Stimulated activated CD4-positive, alpha-beta T cell treated with anti-CD3 and anti-CD28 coated beads, Interleukin-1b, Interleukin-23, amount 100 ng/mL, for 24 hours (primary cell): ENCODE results near the gene TRPC1.
"Not testable (repeated sequence)": the region's sequence is repeated elsewhere in the genome, so short reads cannot be mapped to it uniquely, and the experiment has no call there.

ENCODE experiments used
- DNase-seq, 4 experiments: peaks; one replicate each; pipeline ENCODE4 v3.0.0-alpha.2; 2020; ENCODE audit warnings: low read depth in 4 of 4, low spot score in 1 of 4

TRPC1 gene

DNA sequence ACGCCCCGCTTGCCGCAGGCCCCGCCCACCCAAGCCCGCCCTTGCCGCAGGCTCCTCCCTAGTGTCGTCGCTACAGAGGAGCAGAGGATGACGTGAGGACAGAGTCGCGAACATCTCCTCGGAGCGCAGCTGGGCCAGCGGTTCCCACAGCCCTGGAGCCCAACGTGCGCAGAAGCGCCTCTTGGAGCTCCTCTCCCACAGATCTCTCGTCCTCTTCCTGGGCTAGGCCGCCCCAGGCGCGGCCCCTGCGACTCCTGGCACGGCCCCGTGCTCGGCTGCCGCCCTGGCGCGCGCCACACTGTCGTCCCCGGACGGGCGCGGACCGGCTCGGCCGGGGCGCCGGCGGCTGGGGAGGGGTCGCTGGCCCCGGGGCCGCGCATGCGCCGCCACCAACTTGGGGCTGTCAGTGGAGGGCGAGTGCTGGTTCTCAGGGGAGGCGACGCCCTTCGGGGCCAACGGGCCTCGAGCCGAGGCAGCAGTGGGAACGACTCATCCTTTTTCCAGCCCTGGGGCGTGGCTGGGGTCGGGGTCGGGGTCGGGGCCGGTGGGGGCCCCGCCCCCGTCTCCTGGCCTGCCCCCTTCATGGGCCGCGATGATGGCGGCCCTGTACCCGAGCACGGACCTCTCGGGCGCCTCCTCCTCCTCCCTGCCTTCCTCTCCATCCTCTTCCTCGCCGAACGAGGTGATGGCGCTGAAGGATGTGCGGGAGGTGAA is at the start of gene TRPC1:
TSS of gene TRPC1 (plus strand) at position 67 of the 714 bp plus-strand sequence. CDS start at position 593, 526 bp downstream.
- DNase-seq, result peak; percentile 43 to 54 (median 51)

DNA sequence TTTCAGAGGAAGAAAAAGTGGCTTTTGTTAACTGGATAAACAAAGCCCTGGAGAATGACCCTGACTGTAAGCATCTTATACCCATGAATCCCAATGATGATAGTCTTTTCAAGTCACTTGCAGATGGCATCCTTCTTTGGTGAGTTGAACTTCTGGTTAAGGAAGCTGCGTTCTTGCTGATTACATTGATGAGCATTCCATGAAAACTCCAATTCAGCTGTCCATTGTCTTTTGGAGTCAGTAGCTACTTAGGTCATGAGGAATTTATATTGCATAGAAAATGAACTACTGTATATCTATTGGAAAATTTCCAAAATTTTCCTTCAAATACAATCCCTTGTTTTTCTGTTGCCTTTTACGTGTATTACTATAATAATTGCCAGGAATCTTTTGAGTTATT is 47.7 kb upstream of the TRPC1 start:
- no peak for DNase-seq

DNA sequence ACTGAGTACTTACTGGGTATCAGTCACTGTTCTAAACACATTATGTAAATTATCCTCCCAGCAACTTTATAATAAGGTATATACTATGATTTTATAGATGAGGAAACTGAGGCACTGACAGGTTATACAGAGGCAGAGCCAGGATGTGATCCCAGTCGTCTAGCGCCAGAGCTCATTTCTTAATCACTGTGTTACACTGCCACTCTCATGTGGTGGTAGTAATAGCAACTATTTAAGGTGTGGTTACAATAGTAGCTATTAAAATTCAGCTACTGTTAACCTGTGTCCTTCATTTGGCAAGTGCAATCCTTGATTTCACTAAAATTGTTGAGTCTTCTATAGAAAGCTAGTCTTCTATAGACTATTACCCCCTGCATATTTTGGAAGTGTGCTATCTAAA is 43.1 kb upstream of the TRPC1 start:
- no peak for DNase-seq

DNA sequence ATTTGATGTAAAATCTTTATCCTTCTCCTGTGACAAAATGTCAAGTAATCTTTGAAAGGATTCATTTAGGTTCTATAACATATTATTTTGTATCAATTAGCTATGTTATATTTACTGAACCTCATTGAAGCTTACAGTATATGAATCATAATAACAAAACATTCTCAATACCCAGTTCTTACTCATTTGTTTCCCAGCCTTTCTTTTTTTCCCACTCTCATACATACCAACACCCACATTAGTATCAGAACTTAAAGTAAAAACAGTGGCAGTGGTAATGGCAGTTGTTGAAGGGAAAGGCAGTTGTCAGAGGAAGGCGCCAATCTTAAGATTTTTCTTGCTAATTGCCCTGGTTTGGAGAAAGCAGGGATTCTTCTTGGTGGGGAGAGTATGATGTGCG is 33.2 kb upstream of the TRPC1 start:
- no peak for DNase-seq

DNA sequence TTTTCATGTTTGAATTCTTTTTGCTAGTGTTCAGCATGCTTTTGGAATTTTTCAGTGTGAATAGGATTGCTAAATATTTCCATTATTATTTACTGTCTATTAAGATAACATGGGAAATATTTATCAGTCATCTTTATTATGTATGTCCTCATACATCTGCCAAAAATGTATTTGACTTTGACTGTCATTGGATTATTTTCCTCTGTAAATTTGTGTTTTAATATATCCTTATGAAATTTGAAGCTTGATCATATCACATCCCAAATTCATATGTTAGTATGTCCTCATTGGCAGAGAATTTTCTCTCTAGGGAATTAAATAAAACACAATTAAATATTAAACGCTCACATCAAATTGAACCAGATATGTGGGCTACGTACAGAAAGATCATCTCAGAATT is 32.3 kb upstream of the TRPC1 start:
- no peak for DNase-seq

DNA sequence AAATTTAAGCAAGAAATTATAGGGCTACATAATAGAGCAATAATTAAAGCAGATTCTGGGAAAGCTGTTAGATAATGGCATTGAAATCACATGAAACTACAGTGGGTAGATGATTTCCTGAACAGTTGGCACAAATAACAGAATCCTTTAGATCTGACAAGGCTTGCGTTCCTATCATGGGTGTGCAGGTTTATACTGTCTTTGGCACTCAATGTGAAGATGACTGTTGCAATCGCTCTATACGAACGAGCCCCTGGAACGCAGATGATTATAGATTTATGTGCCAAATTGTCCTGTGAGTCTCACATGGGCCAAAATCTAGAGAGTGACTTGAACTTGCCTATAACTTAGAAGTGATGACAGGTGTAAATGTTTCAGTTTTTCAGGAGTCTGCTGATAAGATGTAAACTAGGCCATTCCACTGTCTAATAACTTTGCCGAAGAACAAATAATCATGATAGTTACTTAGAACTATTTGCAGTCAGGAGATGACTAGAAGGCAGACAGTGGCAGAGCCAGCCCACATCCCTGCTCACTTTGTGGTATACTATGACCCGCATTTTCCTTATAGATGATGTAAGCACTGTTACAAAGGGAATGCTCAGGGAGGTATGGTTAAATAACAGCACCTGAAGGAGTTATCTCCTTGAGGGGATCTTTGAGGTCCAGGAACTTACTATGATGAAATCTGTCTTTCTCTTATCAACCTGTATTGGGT is 30.5 kb upstream of the TRPC1 start:
- no peak for DNase-seq

DNA sequence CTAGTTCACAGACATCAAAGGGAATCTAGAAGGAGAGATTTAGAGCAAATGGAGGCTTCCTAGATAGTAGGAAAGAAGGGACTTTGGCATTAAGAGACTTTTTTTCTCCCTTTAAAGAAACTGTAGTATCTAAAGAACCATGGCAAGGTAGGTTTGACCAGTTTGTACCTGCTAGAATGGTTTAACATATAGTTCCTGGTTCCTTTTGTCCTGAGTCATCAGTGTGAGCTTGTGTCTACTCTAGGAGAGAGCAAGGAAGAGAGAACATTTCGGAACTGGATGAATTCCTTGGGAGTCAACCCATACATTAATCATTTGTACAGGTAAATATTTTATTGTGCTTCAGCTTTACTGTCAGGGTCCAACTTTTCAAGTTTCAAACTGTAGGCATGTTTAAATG is 29.6 kb upstream of the TRPC1 start:
- no peak for DNase-seq

DNA sequence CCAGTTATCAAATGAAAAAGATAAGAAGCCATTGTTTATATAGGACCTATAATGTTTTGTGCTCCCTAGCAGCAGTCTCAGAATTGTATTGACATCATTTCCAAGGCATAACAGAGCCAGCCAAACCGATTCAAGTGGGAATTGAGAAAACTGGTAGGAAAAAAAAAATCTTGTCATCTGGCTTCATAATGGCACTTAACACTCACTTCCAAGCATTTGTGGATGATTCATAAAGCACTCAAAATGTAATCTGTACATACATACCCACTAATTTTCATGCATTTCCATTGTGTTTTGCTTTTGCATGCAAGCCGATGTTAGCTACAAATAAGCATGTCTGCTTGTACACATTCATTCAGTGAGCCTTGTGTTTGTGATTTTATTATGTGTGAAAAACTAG is 18.6 kb upstream of the TRPC1 start:
- DNase-seq, result no peak

DNA sequence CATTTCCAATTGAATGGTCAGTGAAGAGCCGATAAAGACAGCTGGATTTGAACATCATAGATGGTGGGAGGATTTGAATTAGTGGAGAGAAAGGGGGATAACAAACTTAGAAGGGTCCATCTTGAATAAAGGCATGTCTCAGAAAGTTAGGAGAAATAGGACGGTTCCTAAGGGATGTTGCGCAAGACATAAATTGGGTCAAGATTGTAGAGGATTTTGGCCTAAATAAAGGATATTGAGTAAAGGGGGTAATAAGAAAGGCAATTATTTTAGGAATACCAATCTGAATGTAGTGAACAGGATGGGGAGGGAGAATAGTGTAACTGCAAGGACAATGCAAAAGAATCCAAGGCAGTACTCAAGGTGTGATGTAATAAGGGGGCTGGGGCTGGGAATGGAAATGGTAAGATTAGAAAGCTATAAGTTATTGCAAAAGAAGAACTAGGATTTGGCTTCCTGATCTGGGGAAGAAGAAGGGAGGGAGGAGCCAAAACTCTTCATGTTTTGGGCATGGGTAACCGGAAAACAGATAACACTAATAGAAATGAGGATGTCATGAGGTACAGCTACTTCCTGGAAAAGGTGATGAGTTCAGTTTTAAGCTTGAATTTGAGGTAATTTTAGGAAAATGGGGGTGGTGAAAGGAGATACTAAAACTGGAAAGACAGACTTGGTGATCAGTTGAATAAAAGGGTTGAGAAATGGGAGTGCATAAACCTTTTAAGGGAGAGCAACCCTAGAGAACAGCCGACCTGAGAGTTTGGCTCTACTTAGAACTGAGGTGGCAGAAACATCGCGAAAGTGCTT is 17.3 kb upstream of the TRPC1 start:
- DNase-seq, result no peak

DNA sequence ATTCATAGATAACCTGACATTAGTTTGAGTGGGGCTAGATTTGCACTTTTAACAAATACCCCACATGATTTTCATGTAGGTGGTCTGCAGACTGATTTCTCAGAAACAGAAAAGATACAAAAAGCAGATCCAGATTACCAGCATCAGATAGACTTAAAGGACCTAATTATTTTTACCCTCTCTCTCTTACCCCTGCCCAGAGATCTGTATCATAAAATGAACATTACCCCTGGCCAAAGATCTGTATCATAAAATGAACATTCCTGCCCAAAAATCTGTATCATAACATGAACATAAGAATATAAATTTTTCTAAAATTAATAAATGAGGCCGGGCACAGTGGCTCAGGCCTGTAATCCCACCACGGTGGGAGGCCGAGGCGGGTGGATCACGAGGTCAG is 14.6 kb upstream of the TRPC1 start:
- DNase-seq, result no peak

DNA sequence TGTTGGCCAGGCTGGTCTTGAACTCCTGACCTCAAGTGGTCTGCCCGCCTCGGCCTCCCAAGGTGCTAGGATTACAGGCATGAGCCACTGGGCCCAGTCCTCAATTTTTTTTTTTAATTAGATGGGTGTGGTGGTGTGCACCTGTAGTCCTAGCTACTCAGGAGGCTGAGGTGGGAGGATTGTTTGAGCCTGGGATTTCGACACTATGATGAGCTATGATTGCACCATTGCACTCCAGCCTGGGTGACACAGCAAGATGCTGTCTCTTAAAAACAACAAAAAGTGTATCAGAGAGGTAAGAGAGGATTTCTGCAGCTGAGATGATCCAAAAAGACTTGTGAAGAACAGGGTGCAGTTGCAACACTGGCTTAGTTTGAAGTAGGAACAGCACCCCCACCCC is 9.0 kb upstream of the TRPC1 start:
- not testable (repeated sequence) for DNase-seq

DNA sequence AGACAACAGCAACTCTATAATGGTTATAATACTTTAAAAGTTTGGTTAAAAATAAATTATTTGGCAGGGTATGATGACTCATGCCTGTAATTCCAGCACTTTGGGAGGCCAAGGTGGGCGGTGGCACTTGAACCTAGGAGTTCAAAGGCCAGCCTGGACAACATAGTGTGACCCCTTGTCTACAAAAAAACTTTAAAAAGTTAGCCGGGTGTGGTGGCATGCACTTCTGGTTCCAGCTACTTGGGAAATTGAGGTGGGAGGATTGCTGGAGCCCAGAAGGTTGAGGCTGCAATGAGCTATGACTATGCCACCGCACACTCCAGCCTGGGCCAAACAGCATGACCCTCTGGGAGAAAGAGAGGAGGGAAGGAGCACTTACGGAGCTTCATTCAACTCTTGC is 7.7 kb upstream of the TRPC1 start:
- no peak for DNase-seq

DNA sequence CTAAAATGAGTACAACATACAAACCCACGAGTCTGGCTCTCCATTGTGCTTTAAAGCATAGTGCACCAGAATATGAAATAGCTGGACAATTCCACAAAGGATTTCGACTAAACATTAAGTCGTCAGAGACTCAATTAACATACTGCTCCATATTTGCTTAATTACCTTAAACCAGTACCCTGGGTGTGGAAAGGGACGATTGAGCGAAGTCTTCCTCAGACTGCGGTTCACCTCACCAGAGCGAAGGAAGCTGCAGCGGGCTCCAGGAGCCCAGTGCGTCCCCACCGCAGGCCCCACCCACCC is 218 bp upstream of the TRPC1 start:
- peak in 1 of 4 experiments; percentile 57 for DNase-seq

DNA sequence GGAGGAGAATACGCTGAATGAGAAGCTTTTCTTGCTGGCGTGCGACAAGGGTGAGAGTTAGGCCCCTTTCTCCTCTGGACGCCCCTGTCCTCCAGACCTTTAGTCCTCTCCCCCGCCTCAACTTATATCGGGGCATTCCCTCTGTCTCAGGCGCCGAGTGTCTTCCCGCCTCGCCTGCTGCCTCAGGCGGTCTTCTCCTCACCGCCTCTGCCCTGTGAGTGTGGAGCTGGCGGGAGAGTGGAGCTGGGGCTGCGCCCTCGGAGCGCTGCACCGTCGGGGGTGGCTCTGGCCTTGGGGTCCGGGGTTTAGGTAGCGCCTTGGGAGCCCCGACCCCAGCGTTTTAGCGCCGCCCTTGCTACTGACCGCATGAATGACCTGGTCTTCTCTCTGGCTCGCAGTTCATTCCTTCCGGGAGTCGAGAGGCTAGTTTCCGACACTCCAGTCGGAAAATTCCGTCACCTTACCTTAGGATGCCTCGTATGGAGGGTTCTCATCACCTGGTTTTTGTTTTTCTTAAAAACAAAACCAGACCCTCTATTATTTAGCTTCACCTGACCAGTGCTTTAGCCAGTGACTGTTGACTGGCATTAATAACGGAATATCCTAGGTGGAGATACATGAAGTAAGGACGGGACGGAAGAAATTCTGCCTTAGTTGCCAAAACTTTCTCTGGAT is 985 bp downstream of the TRPC1 start:
- DNase-seq, result peak in 1 of 4 experiments; percentile 7

DNA sequence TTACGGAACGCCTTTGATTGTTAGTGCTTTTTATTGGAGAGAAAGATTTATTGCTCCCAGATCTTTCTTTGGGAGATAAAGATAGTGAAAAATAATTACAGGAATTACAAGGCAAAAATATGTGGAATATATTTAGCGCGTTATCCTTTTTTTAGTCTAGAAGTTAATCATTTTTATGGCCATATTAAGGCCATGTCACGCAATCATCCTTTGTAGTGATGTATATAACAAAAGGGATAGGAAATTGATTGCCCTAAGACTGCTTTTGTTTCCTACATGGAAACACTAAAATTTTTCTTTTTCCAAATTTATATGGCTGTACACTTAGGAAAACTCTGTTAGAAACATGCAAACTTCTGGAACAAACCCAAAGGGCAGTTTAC is 1.5 kb downstream of the TRPC1 start:
- DNase-seq, result no peak

DNA sequence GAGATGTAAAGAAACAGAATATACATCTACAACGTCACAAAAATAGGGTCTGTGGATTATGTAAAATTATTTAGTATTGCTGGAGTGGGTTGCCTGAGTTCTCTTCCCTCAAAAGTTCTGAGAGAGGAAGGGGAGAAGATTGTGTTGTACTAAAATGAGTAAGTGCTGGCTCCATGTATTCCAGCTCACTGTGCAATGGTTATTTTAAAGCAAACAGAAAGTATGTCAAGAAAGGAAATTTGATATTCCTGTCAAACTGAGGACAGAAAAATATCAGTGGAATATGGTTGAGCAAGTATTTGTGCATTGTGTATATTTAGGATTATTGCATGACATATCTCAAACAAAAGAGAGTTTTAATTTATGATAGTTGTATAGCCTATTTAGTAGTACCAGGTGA is 2.2 kb downstream of the TRPC1 start:
- DNase-seq, result no peak

DNA sequence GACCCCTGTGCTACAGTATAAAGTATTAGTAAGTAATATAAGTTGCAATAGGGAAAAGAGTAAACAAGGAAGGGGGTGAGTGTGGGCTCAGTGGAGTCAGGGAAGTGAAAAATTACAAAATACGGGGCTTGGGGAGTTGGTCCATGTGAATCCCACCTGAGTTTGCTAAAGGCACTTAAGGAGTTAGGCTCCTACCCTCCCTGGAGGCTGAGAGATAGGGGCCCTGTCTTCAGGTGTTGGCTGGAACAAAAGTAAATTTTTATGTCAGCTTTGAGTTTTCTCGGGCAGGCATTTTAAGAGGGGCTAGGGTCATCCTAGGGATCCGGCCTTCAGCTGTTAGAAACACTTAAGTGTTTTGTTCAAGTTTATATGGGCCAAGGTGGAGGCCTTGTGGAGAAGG is 8.2 kb downstream of the TRPC1 start:
- DNase-seq, result no peak

DNA sequence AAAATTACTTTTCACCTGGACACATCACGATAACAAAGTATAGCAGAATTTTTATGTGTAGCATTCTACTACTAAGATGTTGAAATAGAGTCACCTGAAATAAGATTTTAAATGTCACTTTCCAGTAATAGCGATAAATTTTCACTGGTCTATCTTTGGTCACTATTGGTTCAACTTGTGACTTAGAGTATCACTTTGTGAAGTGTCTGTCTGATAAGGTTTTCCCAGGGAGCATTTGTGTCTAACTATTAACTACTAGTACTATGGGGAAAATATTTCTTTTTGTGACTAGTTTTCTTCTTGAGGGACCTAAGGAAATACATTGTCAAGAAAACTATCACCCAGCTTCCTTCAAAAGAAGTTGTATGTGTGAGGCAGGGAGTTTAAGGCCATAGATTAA is 11.0 kb downstream of the TRPC1 start:
- DNase-seq, result no peak

DNA sequence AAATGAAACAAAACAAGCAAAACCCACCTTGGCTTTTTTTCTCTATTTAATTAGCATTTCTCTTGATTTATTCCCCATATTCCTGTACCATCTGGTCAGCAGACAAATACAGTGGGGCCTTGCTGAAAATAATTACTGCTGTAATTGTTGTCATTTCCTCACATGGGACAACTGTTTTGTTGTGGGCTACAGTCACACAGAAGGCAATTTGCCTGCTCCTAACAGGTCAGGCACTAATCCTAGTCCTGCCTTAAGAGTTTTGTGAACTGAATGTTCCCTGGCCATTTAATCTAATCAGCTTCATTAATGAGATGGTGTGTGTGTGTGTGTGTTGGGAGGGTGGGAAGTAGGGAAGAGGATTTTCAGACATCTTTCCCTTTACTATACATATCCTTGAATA is 11.6 kb downstream of the TRPC1 start:
- no peak for DNase-seq

DNA sequence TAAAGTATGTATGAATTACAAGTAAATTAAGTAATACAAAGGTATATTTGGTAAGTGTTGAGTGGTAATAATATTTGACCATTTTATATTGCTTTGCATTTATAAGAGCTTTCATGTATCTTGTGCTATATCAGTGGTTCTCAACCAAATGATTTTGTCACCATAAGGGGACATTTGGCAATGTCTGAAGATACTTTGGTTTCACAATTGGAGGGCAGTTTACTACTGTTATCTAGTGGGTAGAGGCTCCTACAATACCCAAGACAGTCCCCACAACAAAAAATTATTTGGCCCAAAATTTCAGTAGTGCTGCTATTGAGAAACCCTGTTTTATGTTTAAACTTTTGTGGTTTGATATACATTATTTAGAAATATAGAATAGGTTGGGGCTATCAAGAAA is 14.6 kb downstream of the TRPC1 start:
- DNase-seq, result no peak

DNA sequence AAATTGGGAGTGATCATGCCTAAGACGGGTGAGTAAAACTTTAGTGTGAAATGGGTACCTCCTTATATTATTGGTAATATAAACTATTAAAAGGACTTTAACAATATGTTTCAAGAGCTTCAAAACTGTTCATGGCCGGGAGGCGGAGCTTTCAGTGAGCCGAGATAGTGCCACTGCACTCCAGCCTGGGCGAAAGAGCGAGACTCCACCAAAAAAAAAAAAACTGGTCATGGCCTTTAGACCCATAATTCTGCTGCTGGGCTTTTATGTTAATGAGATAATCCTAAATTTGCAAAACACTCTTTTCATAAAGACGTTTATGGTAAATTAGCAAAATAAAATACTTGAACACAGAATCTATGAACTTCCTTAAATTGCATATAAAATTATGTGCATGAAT is 22.8 kb downstream of the TRPC1 start:
- DNase-seq, result no peak

DNA sequence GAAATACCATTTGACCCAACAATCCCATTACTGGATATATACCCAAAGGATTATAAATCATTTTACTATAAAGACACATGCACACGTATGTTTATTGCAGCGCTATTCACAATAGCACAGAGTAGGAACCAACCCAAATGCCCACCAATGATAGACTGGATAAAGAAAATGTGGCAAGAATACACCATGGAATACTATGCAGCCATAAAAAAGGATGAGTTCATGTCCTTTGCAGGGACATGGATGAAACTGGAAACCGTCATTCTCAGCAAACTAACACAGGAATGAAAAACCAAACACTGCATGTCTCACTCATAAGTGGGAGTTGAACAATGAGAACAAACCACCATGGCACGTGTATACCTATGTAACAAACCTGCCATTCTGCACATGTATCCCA is 26.7 kb downstream of the TRPC1 start:
- not testable (repeated sequence) for DNase-seq
